GM23338 (cell line): ENCODE data around the gene FCHSD2. TPM values are rescaled to one million over a fixed set of nuclear protein-coding genes. Genes with fewer than 3 reads are reported as not detected.

Experiments used
- ATAC-seq: fragments of 200-7000 bp; cut with Tn5 transposase; 3 replicates; pipeline ENCODE4 v1.9.1; 2020
- DNase-seq: peaks from one replicate; pipeline ENCODE4 v3.0.0-alpha.2; 2015; ENCODE audit warnings: low spot score
- H2AFZ ChIP-seq: fragments of 200-600 bp; sonication (generic); 2 replicates; pipeline ENCODE4 v1.8.0; 2016; ENCODE audit warnings: antibody characterized with exemption, mild to moderate bottlenecking, moderate library complexity
- H3F3A ChIP-seq: fragments of 200-600 bp; sonication (generic); replicated peaks from 2 replicates; pipeline ENCODE4 v1.8.0; 2017; ENCODE audit warnings: antibody characterized with exemption, mixed run types, low read depth
- H3K27ac ChIP-seq: fragments of 200-600 bp; sonication (generic); 2 replicates; pipeline ENCODE4 v1.6.1; 2016; ENCODE audit warnings: low read depth
- H3K27me3 ChIP-seq: fragments of 200-600 bp; sonication (generic); 2 replicates; pipeline ENCODE4 v1.8.0; 2016; ENCODE audit warnings: mild to moderate bottlenecking, mixed run types, moderate library complexity; ENCODE audit not compliant: insufficient read depth
- H3K36me3 ChIP-seq: fragments of 200-600 bp; sonication (generic); 2 replicates; pipeline ENCODE4 v1.8.0; 2016; ENCODE audit warnings: mild to moderate bottlenecking; ENCODE audit not compliant: insufficient read depth
- H3K4me1 ChIP-seq: fragments of 200-600 bp; sonication (generic); 2 replicates; pipeline ENCODE4 v1.8.0; 2016; ENCODE audit warnings: mild to moderate bottlenecking, moderate library complexity; ENCODE audit not compliant: insufficient read depth
- H3K4me2 ChIP-seq: fragments of 200-600 bp; sonication (generic); 2 replicates; pipeline ENCODE4 v1.7.1; 2017; ENCODE audit warnings: mixed run types
- H3K4me3 ChIP-seq: fragments of 200-600 bp; sonication (generic); 2 replicates; pipeline ENCODE4 v1.6.1; 2016; ENCODE audit warnings: mixed run types
- H3K79me2 ChIP-seq: fragments of 200-600 bp; sonication (generic); replicated peaks from 2 replicates; pipeline ENCODE4 v1.8.0; 2017; ENCODE audit warnings: mild to moderate bottlenecking; ENCODE audit not compliant: insufficient read depth
- H3K9me2 ChIP-seq: fragments of 200-600 bp; sonication (generic); 2 replicates; pipeline ENCODE4 v1.8.0; 2017; ENCODE audit not compliant: insufficient read depth
- H4K20me1 ChIP-seq: fragments of 200-600 bp; sonication (generic); replicated peaks from 2 replicates; pipeline ENCODE4 v1.8.0; 2017; ENCODE audit warnings: mild to moderate bottlenecking; ENCODE audit not compliant: insufficient read depth
- H3K27ac Mint-ChIP-seq: 2 replicates; pipeline ENCODE4 v1.8.0; 2020; ENCODE audit warnings: inconsistent platforms, mild to moderate bottlenecking, moderate library complexity, mixed read lengths
- H3K27me3 Mint-ChIP-seq: 3 replicates; pipeline ENCODE4 v1.8.0; 2022; ENCODE audit warnings: low read depth, mild to moderate bottlenecking, moderate library complexity, mixed read lengths, inconsistent platforms; ENCODE audit not compliant: insufficient read depth, poor library complexity
- H3K36me3 Mint-ChIP-seq: 3 replicates; pipeline ENCODE4 v1.8.0; 2021; ENCODE audit warnings: low read depth, mild to moderate bottlenecking, inconsistent platforms, moderate library complexity, mixed read lengths
- H3K4me1 Mint-ChIP-seq: 3 replicates; pipeline ENCODE4 v1.8.0; 2020; ENCODE audit warnings: mild to moderate bottlenecking, inconsistent platforms, mixed read lengths
- H3K4me3 Mint-ChIP-seq: 3 replicates; pipeline ENCODE4 v1.8.0; 2021; ENCODE audit warnings: moderate library complexity, mild to moderate bottlenecking, inconsistent platforms, mixed read lengths
- H3K9me3 Mint-ChIP-seq: 3 replicates; pipeline ENCODE4 v1.8.0; 2020; ENCODE audit warnings: moderate library complexity, mild to moderate bottlenecking, inconsistent platforms, mixed read lengths
- CREB1 ChIP-seq: fragments of 250-450 bp; sonication (Bioruptor Pico); IDR thresholded peaks from 2 replicates; pipeline ENCODE4 v1.5.0; 2020; ENCODE audit warnings: low read depth, mild to moderate bottlenecking, moderate library complexity
- EZH2 ChIP-seq: fragments of 200-600 bp; sonication (generic); IDR thresholded peaks from one replicate; pipeline ENCODE4 v1.8.0; 2017; ENCODE audit warnings: antibody characterized with exemption, mild to moderate bottlenecking, low read depth; ENCODE audit not compliant: unreplicated experiment
- EZH2phosphoT487 ChIP-seq: fragments of 200-600 bp; sonication (generic); IDR thresholded peaks from one replicate; pipeline ENCODE4 v1.8.1; 2018; ENCODE audit warnings: antibody characterized with exemption; ENCODE audit not compliant: unreplicated experiment
- STAT1 ChIP-seq: IDR thresholded peaks from one replicate; pipeline ENCODE4 v1.6.1; 2016; ENCODE audit warnings: antibody characterized with exemption; ENCODE audit not compliant: unreplicated experiment
- ZNF114 ChIP-seq: fragments of 250-450 bp; sonication (Bioruptor Pico); IDR thresholded peaks from 2 replicates; pipeline ENCODE4 v1.5.0; 2020; ENCODE audit warnings: mild to moderate bottlenecking, moderate library complexity
- ZNF331 ChIP-seq: fragments of 250-450 bp; sonication (Bioruptor Pico); IDR thresholded peaks from 2 replicates; pipeline ENCODE4 v1.5.0; 2020; ENCODE audit warnings: low read depth, mild to moderate bottlenecking, moderate library complexity
- polyA plus RNA-seq: library from polyadenylated mRNA; unstranded; fragments of >200 nt; fragmentation: Nextera tagmentation; extraction: Ambion mirVana; gene quantifications from 2 replicates; pipeline ENCODE4 v1.2.1, GENCODE V29; 2016
- total RNA-seq: library from RNA; depleted of rRNA; stranded (reverse); fragments of >200 nt; shearing (Covaris generic); gene quantifications from 2 replicates; pipeline ENCODE4 v1.2.3, GENCODE V29; 2014
- TF ChIP-seq, protein P1 (sequence below): IDR thresholded peaks from 2 replicates; pipeline ENCODE4 v1.6.1; 2016; ENCODE audit warnings: antibody characterized with exemption
- TF ChIP-seq, protein P2 (sequence below), 2 experiments: fragments of 200-600 bp in 1 of 2; sonication (generic) in 1 of 2; conservative IDR thresholded peaks; 2 replicates each; pipeline versions ENCODE4 v1.5.1 to v1.6.1; 2016 to 2017; ENCODE audit warnings: antibody characterized with exemption in 2 of 2, low read depth in 2 of 2, mild to moderate bottlenecking in 2 of 2, moderate library complexity in 1 of 2

The FCHSD2 gene
- total and polyA plus RNA-seq, 2 experiments from 2014 or later: 3.6 to 5.2 TPM

DNA sequence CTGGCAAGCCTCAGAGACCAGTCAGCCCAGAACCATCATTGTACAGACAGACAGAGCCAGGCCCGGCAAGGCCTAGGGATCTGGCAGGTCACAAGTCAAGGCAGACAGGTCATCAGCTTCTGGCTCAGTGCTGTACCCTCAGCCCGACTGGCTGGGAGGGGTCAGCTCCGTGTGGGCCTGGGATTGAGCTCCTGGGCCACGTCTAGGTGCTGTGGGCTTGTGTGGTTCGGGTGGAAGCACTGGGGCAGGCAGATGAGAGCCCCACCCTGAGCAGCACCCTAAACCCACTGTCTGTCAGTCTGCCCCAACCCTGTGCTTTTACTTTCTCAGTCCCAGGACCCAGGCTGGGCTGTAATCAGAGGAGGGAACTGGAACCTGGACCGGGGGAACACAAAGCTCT lies 49.0 kb upstream of the FCHSD2 start:
- Mint-ChIP-seq H3K27me3 (peaks cover 11% of the 10 kb centered on the region), H3K4me3 (no peak overlapping the region), H3K36me3 (no peaks in the 10 kb centered on the region), H3K4me1 (peaks cover 11% of the 10 kb centered on the region; the same call in 2 of the 3 replicates), H3K9me3 (no peaks in the 10 kb centered on the region), H3K27ac (no peak overlapping the region)
- Histone ChIP-seq H4K20me1 (no peaks in the 10 kb centered on the region), H3K27me3 (no peaks in the 10 kb centered on the region), H3F3A (no peaks in the 10 kb centered on the region), H3K9me2 (no peaks in the 10 kb centered on the region), H3K4me1 (no peaks in the 10 kb centered on the region), H2AFZ (no peak overlapping the region), H3K4me2 (no peak overlapping the region), H3K79me2 (no peaks in the 10 kb centered on the region), H3K4me3 (no peak overlapping the region), H3K36me3 (no peaks in the 10 kb centered on the region), H3K27ac (no peak overlapping the region)
- TF ChIP-seq, protein P1, sequence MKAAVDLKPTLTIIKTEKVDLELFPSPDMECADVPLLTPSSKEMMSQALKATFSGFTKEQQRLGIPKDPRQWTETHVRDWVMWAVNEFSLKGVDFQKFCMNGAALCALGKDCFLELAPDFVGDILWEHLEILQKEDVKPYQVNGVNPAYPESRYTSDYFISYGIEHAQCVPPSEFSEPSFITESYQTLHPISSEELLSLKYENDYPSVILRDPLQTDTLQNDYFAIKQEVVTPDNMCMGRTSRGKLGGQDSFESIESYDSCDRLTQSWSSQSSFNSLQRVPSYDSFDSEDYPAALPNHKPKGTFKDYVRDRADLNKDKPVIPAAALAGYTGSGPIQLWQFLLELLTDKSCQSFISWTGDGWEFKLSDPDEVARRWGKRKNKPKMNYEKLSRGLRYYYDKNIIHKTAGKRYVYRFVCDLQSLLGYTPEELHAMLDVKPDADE: no peak
- no peak for TF ChIP-seq ZNF114 (CRISPR knock-in tag)
- no peak for TF ChIP-seq EZH2phosphoT487
- no peak for TF ChIP-seq STAT1
- DNase-seq (no peak), ATAC-seq (no peak)

DNA sequence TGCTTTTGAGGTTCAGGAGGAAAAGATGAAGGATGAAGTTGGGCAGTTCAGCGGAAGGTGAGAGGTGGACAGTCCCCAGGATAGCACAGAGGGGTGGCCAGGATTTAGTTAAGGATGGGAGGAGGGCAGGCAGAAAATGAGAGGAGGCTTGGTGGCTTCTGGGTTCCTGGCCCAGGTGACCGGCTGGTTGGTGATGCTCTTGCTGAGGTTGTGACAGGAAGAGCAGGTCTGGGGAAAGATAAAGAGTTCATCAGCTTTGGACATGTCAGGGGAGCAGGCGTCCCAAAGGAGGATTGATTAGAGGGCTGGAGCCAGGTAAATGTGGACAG lies 48.4 kb upstream of the FCHSD2 start:
- H3K27me3 ChIP-seq: no peaks in the 10 kb centered on the region
- no peak for DNase-seq

More for the DNA sequence above, 48.4 kb upstream of the FCHSD2 start:
- no peak overlapping the region for H2AFZ ChIP-seq
- H3K4me2 ChIP-seq: no peak overlapping the region
- H3K27ac ChIP-seq: no peak overlapping the region
- no peaks in the 10 kb centered on the region for H3K36me3 Mint-ChIP-seq
- ATAC-seq: no peak
- H3K36me3 ChIP-seq: no peaks in the 10 kb centered on the region
- no peaks in the 10 kb centered on the region for H3K4me1 ChIP-seq
- TF ChIP-seq CREB1 (CRISPR knock-in tag) (no peak), ZNF114 (CRISPR knock-in tag) (no peak), STAT1 (no peak), EZH2 (no peak), ZNF331 (CRISPR knock-in tag) (no peak)
- TF ChIP-seq, protein P2, sequence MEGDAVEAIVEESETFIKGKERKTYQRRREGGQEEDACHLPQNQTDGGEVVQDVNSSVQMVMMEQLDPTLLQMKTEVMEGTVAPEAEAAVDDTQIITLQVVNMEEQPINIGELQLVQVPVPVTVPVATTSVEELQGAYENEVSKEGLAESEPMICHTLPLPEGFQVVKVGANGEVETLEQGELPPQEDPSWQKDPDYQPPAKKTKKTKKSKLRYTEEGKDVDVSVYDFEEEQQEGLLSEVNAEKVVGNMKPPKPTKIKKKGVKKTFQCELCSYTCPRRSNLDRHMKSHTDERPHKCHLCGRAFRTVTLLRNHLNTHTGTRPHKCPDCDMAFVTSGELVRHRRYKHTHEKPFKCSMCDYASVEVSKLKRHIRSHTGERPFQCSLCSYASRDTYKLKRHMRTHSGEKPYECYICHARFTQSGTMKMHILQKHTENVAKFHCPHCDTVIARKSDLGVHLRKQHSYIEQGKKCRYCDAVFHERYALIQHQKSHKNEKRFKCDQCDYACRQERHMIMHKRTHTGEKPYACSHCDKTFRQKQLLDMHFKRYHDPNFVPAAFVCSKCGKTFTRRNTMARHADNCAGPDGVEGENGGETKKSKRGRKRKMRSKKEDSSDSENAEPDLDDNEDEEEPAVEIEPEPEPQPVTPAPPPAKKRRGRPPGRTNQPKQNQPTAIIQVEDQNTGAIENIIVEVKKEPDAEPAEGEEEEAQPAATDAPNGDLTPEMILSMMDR (conservative IDR thresholded peaks at IDR 0.05; ENCODE audit: low read depth in 2 of 2): no peak
- TF ChIP-seq, protein P1: no peak
- H3K79me2 ChIP-seq: no peaks in the 10 kb centered on the region
- H3K9me3 Mint-ChIP-seq: no peaks in the 10 kb centered on the region
- peaks cover 11% of the 10 kb centered on the region; the same call in 2 of the 3 replicates for H3K4me1 Mint-ChIP-seq
- H3K27ac Mint-ChIP-seq: no peak overlapping the region
- H3K9me2 ChIP-seq: no peaks in the 10 kb centered on the region
- H3K4me3 Mint-ChIP-seq: no peak overlapping the region
- H4K20me1 ChIP-seq: no peaks in the 10 kb centered on the region
- peaks cover 10% of the 10 kb centered on the region for H3K27me3 Mint-ChIP-seq
- no peak overlapping the region for H3K4me3 ChIP-seq
- H3F3A ChIP-seq: no peaks in the 10 kb centered on the region
